ENCODE results near the gene AUTS2.

DNA sequence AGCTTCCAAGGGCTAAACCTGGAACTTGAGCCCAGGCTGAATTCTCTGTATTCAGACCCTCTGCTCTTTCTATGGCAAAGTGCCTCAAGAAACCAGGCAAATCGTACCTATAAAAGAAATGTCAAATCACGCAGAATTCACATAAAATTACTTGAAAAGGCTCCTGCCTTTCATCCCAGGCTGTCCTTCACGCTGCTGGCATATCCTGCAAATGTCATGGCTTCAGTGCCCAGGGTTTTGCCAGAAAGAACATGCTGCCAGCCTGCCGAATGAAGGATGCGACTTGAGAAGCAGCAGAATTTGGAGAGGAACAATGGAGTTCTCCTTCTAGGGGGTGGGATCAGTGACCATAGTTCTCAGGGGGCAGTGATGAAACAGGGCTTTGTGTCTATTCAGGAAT is 931.2 kb downstream of the AUTS2 start:
- TF ChIP-seq, protein P1, sequence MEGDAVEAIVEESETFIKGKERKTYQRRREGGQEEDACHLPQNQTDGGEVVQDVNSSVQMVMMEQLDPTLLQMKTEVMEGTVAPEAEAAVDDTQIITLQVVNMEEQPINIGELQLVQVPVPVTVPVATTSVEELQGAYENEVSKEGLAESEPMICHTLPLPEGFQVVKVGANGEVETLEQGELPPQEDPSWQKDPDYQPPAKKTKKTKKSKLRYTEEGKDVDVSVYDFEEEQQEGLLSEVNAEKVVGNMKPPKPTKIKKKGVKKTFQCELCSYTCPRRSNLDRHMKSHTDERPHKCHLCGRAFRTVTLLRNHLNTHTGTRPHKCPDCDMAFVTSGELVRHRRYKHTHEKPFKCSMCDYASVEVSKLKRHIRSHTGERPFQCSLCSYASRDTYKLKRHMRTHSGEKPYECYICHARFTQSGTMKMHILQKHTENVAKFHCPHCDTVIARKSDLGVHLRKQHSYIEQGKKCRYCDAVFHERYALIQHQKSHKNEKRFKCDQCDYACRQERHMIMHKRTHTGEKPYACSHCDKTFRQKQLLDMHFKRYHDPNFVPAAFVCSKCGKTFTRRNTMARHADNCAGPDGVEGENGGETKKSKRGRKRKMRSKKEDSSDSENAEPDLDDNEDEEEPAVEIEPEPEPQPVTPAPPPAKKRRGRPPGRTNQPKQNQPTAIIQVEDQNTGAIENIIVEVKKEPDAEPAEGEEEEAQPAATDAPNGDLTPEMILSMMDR (IDR thresholded peaks at IDR 0.05) = no peak
- TF ChIP-seq, protein P2, sequence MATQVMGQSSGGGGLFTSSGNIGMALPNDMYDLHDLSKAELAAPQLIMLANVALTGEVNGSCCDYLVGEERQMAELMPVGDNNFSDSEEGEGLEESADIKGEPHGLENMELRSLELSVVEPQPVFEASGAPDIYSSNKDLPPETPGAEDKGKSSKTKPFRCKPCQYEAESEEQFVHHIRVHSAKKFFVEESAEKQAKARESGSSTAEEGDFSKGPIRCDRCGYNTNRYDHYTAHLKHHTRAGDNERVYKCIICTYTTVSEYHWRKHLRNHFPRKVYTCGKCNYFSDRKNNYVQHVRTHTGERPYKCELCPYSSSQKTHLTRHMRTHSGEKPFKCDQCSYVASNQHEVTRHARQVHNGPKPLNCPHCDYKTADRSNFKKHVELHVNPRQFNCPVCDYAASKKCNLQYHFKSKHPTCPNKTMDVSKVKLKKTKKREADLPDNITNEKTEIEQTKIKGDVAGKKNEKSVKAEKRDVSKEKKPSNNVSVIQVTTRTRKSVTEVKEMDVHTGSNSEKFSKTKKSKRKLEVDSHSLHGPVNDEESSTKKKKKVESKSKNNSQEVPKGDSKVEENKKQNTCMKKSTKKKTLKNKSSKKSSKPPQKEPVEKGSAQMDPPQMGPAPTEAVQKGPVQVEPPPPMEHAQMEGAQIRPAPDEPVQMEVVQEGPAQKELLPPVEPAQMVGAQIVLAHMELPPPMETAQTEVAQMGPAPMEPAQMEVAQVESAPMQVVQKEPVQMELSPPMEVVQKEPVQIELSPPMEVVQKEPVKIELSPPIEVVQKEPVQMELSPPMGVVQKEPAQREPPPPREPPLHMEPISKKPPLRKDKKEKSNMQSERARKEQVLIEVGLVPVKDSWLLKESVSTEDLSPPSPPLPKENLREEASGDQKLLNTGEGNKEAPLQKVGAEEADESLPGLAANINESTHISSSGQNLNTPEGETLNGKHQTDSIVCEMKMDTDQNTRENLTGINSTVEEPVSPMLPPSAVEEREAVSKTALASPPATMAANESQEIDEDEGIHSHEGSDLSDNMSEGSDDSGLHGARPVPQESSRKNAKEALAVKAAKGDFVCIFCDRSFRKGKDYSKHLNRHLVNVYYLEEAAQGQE (IDR thresholded peaks at IDR 0.05; ENCODE audit: insufficient read depth in 1 of 2, low read depth in 2 of 2, low read length in 1 of 2) = no peak

Measured in Panc1 (cell line).